T-helper 1 cell (primary cell): ENCODE measurements around the gene C1QL1.
A peak's percentile ranks its signal among the peaks of the same experiment; 100 is the strongest.

Experiments
- DNase-seq, 5 donors: peaks; one replicate each; pipeline ENCODE4 v3.0.0-alpha.2; 2012 to 2020

C1QL1 gene

DNA sequence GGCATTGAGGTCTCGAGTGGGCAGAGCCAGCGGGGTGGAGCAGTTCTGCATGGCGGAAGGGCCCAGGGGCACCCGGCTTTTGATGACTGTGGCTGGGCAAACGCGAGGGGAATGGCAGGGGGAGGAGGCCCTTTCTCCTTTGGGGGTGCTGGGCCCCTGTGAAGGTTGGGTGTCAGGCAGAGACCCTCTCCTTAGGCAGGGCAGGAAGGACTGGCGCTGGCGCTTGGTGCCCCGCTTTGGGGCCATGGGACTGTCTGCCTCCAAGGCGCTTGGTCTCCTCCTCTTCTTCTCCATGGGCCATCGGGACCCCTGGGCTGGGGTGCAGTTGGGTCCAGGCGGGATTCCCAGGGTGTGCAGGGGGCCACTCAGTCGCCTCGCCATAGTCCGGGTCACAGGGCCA is 40.0 kb downstream of the C1QL1 start:
- no peak for DNase-seq

DNA sequence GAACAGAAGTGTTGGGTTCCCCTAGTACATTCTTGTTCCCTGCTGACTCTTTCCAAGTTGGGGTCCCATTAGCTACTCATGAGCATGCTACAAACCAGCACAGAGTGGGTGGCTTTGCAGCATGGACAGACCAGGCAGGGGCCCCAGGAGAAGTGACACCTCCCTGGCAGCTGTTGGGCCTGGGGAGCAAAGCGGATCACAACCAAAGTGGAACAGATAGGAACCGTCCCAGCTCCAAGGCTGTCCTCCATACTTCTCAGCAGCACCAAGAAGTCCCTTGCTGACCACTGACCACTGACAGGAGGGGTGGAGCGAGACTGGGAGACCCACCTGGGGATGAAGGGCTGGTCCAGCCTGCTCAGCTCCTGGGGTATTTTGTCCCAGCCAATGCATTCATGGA is 40.4 kb downstream of the C1QL1 start:
- no peak for DNase-seq

DNA sequence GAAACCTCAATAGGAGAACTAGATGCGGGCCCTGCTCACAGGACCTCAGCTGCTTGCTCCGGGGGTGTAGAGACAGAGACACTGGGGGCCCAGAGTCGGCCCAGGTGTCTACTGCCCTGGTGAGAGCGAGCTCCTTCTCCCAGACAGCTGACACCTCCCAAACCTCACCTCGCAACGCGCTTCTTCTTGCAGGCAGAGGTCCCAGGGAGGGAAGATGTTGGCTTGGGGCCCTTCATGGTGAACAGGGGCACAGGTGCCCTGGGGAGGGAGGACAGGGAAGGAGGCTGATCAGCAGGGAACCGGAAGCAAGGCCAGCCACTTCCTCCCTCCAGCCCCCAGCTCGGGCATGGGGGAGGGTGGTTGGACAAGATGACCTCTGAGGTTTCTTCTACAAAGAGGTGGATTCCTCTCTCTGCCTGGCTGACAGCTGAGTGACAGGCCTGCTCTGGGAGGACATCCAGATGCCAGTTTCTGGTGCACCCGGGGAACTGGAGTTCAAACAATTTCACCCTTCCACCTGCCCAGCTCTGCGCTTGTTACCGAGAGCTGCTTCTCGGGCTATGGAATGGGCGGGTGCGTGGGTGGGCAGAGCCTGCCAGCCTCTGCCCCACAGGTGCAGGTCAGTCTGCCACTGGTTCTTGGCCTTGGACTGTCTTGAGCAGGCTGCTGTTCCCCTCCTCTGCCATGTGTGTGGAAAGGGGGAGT is 41.1 kb downstream of the C1QL1 start:
- DNase-seq: no peak

DNA sequence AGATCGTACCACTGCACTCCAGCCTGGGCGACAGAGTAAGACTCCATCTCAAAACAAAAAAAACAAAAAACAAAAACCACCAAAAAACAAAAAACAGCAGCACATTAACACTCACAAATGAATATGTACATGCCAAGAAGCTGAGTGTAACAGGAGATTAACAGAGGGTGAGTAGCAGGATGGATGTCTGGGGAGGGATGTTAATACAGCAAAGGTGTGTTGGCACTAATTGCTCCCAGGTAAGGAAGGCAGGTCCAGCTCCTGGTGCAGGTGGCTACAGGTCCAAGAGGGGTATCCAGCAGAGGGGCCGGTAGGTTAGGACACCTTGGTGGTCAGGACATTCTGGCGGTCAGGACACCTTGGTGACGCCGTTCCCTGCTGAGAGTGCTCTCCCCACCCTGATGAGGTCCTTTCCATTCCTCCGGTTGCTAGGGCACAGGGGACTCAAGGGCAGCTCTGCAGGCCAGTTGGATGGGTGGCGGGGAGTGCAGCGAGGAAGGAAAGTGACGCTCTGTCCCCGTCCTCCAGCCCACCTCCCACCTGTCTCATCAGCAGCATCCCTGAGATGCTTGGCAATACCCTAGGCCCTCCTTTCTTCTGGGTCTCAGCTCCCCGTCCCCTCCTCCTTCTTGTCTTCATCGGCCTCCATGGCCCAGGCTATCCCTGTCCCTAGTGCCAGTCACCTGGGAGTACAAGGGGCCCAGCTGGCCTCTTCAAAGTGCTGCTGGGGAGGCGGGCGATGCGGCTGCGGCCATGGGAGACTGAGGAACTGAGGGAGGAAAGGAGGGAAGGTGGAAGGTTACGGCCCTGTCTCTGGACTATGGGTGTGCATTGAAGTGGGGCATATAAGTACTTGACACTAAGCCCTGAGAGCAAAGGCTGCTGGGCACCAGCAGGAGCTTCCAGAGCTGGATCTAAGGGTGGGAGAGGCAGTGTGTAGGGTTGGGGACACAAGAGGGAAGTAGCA is 42.1 kb downstream of the C1QL1 start:
- no peak for DNase-seq

DNA sequence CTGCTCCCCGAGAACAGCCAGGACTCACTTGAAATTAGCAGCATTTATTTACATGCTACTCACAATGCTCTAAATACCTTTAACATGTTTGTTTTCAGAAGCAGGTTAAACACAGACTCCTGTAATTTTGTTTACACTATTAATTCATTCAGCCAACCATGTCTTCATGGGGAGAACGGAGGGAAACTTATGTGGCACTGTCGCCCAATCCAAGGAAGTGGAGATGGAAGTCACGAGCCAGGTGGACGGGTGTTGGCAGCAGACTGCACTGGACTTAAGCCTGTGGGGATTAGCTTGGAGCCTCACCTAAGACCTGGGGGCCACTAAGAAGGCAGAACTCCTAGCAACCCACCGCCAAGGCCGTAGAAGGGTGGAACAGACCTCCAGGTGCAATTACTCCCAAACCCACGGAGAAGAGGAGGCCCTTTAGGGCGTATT is 44.0 kb downstream of the C1QL1 start:
- DNase-seq: no peak

DNA sequence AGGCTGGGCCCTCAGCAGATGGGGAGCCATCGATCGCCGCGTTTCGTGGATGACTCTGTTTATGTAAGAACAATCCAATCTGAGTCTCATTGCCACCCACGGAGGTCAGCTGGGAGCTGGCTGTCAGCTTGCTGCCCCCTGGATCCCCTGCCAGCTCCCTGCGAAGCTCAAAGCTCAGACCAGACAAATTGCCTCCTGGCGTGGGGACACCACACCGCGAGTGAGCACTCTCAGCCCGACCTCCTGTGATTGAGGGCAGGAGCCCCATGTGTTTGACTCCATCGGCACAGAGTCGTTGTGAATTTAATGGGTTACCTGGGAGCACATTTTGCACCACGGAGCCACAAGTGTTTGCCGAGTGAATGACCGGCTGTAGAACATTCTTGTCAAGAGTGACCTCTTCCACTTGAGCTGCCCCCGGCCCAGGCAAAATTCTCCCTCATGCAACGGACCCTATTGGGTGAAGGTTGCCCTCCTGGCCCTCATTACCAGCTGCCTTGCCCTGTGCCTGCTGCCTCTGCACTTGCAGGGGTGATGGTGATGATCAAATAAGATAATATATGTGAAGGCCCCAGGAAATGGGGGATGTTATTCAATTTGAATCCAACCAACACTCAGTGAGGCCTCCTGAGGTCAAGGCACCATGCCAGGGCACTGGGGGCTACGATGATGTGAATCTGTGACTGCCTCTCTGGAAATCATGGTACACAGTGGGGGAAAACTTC is 45.2 kb downstream of the C1QL1 start:
- DNase-seq: no peak

DNA sequence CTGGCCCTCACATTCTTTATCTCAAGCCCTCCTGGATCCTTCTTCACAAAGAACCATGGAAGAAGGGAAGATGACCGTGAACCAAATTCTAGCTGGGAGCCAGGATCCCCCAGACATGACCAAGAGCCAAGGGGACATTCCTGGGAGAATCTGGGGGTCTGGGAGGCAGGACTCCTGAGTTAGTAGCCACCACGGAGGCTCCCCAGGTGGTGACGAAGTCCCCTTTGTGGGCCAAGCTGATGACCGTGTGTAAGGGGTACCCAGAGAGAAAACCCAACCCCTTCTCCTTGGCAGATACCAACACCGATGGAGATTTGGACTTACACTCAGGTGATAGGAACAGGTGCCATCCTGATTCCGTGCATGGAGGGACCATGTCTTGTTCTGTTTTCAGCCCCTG is 46.0 kb downstream of the C1QL1 start:
- no peak for DNase-seq

DNA sequence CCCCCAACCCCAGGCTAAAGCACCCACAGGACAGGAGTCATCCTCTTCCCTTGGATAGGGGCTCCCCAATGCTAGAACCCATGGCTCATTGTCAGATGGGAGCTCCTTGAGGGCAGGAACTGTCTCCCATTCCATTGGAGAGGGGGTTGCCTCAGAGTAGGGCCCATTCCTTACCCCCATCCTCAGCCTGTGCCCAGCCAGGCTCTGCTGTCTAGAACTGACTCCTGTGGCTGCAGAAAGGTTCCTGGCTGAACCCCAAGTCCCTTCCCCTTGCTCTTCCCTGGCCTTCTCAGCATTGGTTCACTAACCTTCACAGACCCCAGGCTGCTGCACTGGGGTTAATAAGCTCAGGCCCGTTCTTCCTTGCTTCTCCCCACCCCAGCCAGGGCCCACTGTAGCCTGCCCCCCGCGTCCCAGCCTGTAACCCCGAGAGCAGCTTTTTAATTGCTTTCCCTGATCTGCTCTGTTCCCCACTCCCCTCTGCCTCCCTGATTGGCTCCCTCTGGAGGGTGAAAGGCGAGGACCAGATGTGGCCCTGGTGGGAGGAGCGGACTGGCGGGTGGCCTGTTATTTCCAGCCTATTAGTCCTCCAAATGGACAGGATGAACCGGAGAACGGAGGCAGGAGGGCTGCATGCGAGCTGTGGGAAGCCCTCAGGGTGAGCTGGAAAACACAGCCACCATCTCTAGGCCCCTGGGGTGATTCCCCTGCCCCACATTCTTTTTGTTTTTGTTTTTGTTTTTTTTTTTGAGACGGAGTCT is 46.8 kb downstream of the C1QL1 start:
- no peak for DNase-seq

DNA sequence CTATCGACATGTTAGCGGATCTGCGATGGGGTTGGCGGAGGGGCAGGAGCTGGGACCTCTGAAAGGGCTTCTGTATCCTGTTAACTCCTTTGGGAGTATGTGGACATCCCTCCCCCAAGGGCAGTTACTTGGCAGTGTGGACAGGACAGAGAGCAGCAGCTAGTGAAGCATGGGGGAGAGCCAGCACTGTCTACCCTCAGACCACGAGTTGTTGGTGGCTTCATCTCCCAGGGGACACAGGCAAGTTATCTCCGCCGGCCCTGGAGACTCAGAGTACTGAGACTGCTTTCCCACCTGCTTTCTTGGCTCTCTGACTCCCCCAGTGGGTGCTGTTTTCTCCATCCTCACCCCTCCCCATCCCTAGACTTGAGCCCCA is 47.5 kb downstream of the C1QL1 start:
- DNase-seq: no peak

DNA sequence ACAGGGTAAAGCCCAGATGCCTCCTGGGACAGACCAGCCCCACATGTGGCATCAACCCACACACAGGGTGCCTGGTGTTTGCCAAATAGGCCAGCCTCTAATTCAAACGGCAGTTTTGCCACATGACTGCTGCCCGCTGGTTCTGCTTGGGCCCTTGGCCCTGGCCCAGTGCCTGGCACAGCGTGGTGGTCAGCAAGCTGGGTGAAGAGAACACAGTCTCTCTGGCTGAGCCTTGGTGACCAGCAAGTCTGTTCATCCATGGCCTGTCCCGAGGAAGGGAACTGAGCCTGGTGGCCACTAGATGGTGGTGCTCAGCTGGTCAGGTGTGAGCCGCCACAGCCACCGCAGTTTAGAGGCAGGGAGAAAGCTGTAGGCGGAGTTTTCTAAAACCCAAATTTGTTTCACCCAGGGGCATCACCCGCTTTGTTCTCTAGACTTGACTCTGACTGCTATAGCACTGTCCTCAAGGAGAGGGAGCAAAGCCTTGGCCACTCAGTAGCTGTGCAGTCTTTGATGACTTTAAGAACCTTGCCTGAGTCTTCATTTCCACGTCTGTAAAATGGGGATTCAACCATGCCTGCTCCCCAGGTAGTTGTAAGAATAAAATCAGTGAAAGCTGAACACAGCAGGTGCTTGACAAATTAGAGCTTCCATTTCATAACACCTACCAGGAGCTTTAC is 48.1 kb downstream of the C1QL1 start:
- peak in 3 of 5 donors; percentile 23 to 65 (median 41) for DNase-seq

DNA sequence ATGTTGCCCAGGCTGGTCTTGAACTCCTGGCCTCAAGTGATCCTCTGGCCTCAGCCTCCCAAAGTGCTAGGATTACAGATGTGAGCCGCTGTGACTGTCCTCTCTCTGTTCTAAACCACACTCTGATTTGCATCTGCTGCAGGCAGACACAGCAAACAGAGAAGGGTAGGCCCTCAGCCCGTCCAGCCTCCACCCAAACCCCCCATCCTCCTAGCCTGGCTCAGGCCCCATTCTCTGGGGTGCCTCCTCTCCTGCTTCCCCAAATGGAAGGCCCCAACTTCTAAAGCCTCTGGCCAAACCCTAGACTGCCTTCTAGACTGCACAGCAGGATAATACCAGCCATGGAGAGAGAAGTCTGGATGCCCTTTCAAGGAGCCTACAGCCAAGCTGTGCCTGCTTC is 48.7 kb downstream of the C1QL1 start:
- no peak for DNase-seq

DNA sequence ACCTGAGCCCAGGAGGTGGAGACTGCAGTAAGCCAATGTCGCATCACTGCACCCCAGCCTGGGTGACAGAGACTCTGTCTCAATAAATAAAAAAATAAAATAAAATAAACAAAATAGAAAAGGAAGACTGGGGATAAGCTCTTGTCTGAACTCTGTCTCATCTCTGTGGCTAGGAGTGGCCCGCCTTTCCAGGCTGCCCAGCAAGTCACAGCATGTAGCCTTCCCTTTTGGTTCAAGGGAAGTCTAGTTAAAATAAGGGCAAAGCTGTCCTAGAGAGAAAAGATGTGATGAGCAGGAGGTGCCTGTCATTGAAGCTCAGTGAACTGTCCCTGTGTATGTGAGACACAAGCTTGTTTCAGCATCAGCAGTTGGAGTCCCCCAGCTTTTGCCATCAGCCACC is 50.1 kb downstream of the C1QL1 start:
- no peak for DNase-seq

DNA sequence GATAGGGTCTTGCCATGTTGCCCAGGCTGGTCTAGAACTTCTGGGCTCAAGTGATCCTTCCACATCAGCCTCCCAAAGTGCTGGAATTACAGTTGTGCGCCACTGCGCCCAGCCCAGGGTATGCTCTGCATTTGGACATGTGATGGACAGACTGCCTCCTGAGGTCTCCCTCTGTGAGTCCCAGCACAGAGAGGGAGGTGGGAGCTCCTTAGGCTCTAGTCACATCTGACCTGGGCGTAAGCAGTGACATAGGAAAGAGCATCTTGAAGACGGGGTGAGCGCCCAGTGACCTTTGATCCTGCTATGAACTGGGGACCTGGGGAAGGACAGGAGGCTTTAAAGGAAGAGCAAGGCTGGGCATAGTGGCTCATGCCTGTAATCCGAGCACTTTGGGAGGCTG is 50.6 kb downstream of the C1QL1 start:
- no peak for DNase-seq

DNA sequence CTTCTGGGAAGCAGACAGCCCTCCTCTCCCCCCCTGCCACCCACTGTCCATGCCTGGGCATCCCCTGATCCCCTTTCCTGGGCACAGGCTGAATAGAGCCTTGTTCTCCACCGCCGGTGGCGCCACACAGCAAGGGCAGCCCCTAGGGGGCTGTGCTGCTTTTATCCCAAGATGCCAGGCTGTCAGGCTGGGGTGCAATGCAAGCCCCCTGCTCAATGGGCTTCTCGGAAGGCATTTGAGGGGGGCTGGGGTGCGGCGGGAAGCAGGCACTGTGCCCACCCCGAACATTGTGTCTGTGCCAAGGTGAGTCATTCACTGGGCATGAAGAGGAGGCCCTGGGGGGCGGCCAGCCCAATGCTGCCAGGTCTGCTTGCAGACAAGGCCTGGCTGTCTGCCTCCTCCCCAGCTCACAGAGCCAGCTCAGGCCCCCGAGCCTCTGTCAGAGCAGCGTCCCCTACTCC is 51.3 kb downstream of the C1QL1 start:
- DNase-seq: no peak

DNA sequence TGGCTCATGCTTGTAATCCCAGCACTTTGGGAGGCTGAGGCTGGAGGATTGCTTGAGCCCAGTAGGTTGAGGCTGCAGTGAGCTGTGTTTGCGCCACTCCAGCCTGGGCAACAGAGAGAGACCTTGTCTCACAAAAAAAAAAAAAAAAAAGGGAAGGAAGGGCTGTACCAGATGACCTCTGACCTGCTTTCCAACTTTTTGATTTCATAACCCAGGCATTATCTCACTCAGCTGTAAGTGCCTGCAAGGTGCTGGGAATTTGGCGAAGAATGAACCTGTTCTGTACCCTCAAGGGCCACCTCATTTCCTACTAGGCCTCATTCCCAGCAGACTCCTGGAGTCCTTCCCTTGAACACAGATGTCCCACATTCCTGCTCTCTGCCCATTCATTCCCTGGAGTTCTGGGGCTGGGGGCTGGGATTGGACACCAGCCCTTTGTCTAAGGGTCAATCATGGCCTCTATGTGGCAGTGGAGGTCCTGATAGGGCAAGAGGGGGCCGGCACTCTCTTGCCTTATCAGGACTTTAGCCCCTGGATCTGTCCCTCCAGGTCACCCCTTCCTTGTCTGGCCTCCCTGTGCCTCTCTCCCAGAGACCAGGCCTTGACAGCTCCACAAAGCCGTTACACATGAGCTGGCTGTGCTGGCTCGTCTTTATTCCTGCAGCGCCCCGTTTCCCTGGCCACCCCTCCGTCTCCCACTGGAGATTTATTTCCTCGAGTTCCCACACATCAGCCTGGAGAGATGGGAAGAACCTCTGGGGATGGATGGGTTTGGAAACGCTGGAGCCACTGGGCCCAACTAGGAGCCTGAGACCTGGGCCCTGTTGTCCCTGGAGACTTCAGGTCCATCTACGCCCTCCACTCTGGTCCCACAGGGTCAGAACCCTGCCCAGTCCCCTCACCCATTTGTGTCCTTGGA is 52.0 kb downstream of the C1QL1 start:
- DNase-seq: no peak

DNA sequence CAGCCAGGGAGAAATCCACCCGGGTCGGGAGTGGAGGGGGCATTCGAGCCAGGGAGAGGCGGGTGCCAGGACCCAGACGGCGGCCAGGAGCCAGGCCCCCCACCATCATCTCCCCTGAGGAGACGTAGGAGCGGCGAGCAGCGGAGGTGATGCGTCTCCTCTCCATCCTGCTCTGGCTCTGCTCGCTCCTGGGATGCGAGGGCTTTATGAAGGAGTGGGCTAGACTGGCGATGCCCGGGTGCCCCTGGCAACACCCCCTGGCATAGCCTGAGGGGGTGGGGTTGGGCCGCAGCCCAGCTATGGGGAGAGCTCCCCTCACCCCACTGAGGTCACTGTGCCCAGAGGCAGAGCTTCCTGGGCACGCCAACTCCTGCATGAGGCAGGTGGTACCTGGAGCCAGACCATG is 52.8 kb downstream of the C1QL1 start, which contains the start of gene GFAP:
TSS of gene GFAP (minus strand) at position 180 of the 406 bp plus-strand sequence. CDS start at position 166, 14 bp downstream.
- no peak for DNase-seq

DNA sequence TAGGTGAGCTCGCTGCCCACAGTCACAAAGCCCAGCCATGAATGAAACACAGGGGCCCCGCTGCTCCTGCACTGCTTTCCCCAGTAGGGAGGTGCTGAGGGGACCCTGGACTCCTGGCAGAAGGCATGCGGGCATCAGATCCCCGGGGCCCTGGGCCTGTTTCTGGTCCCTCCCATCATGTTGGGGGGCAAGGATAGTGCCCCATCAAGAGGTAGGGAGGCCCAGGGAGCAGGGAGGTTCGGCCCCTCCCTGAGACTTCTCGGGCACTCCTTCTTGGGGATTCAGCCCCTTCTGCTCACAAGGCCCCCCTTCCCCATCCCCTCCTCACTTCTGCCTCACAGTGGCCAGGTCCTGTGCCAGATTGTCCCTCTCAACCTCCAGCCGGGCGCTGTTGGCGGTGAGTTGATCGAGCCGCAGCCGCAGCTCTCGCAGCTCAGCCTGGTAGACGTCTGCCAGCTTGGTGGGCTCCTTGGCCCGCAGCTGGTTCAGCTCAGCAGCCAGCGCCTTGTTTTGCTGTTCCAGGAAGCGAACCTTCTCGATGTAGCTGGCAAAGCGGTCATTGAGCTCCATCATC is 53.3 kb downstream of the C1QL1 start:
- no peak for DNase-seq

DNA sequence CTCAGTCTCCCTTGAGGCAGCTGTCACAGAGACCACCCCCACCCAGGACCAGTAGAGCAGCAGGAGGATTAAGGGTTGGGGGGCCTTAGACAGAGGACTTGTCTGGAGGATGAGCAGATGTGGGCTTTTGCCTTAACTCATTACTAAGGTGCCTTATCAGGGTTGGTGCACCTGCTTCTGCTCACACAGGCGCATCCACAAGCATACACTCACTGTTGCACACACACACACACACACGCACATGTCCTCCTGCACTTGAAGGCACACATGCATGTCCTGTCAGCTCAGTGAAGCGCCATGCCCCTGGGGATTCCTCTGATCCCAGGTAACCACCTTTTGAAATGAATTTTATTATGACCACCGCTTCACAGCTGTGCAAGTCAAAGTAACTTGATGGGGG is 54.0 kb downstream of the C1QL1 start:
- no peak for DNase-seq

DNA sequence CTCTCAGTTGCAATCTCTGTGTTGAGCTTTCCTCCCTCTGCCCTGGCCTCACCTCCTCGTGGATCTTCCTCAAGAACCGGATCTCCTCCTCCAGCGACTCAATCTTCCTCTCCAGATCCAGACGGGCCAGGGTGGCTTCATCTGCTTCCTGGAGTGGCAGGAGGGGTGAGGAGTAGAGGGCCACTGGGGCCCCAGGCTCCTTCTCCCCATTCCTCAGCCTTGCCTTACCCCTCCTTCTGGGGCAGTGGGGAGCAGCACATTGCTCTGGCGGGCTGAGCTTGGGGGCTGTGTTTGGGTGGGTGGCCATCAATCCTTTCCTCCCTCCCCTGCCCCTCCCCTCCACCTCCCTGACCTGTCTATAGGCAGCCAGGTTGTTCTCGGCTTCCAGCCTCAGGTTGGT is 54.4 kb downstream of the C1QL1 start:
- DNase-seq: no peak
